ENCODE data around the gene GPC6.

GPC6 gene

GRCh38 chr13:94431987-94432386, 1205.4 kb downstream of the GPC6 start:
- Histone ChIP-seq H3K79me2 (ENCODE audit: insufficient read depth, low read length) (no peaks in the 10 kb centered on the region), H3K4me1 (ENCODE audit: insufficient read depth, low read length, severe bottlenecking) (no peaks in the 10 kb centered on the region), H3K4me2 (ENCODE audit: low read length) (no peak overlapping the region), H3F3A (ENCODE audit: insufficient read depth, low read length) (no peaks in the 10 kb centered on the region), H3K9me2 (ENCODE audit: low read depth, low read length) (no peaks in the 10 kb centered on the region), H3K9ac (ENCODE audit: low read length) (no peak overlapping the region), H3K9me3 (ENCODE audit: low read length) (no peaks in the 10 kb centered on the region), H3K4me3 (ENCODE audit: low read depth, low read length, poor library complexity, severe bottlenecking) (no peak overlapping the region), H4K20me1 (ENCODE audit: insufficient read depth, low read length) (no peaks in the 10 kb centered on the region), H3K27ac (ENCODE audit: low read depth, low read length, poor library complexity, severe bottlenecking) (no peak overlapping the region), H3K27me3 (ENCODE audit: insufficient read depth, low read length) (no peaks in the 10 kb centered on the region), H3K36me3 (ENCODE audit: insufficient read depth, low read length) (no peaks in the 10 kb centered on the region), H2AFZ (ENCODE audit: low read length) (no peak overlapping the region)
- no peak for TF ChIP-seq EZH2 (IDR thresholded peaks at IDR 0.05; ENCODE audit: borderline replicate concordance, low read length)
- TF ChIP-seq CTCF (IDR thresholded peaks at IDR 0.05; ENCODE audit: low read length), result no peak

GRCh38 chr13:94433055-94433961, 1206.7 kb downstream of the GPC6 start:
- Histone ChIP-seq H3K9ac (ENCODE audit: low read length) (no peak overlapping the region), H3K27me3 (ENCODE audit: insufficient read depth, low read length) (no peaks in the 10 kb centered on the region), H3K4me2 (ENCODE audit: low read length) (no peak overlapping the region)

GRCh38 chr13:94435604-94436226, 1209.1 kb downstream of the GPC6 start:
- Histone ChIP-seq H3K9me2 (ENCODE audit: low read depth, low read length) (no peaks in the 10 kb centered on the region), H4K20me1 (ENCODE audit: insufficient read depth, low read length) (no peaks in the 10 kb centered on the region), H3K79me2 (ENCODE audit: insufficient read depth, low read length) (no peaks in the 10 kb centered on the region), H3K4me3 (ENCODE audit: low read depth, low read length, poor library complexity, severe bottlenecking) (no peak overlapping the region), H3K27me3 (ENCODE audit: insufficient read depth, low read length) (no peaks in the 10 kb centered on the region), H3K4me1 (ENCODE audit: insufficient read depth, low read length, severe bottlenecking) (no peaks in the 10 kb centered on the region), H3K9ac (ENCODE audit: low read length) (no peak overlapping the region), H2AFZ (ENCODE audit: low read length) (no peak overlapping the region), H3K27ac (ENCODE audit: low read depth, low read length, poor library complexity, severe bottlenecking) (no peak overlapping the region), H3K9me3 (ENCODE audit: low read length) (no peaks in the 10 kb centered on the region), H3K4me2 (ENCODE audit: low read length) (no peak overlapping the region), H3F3A (ENCODE audit: insufficient read depth, low read length) (no peaks in the 10 kb centered on the region), H3K36me3 (ENCODE audit: insufficient read depth, low read length) (no peaks in the 10 kb centered on the region)
- TF ChIP-seq CTCF (IDR thresholded peaks at IDR 0.05; ENCODE audit: low read length), result peak; percentile 83
- no peak for TF ChIP-seq EZH2 (IDR thresholded peaks at IDR 0.05; ENCODE audit: borderline replicate concordance, low read length)

More at GRCh38 chr13:94433055-94433961, 1206.7 kb downstream of the GPC6 start:
- no peaks in the 10 kb centered on the region for H3K79me2 ChIP-seq (ENCODE audit: insufficient read depth, low read length)
- H3K27ac ChIP-seq (ENCODE audit: low read depth, low read length, poor library complexity, severe bottlenecking), result no peak overlapping the region
- H3F3A ChIP-seq (ENCODE audit: insufficient read depth, low read length), result no peaks in the 10 kb centered on the region
- no peaks in the 10 kb centered on the region for H3K4me1 ChIP-seq (ENCODE audit: insufficient read depth, low read length, severe bottlenecking)
- no peaks in the 10 kb centered on the region for H3K9me3 ChIP-seq (ENCODE audit: low read length)
- no peaks in the 10 kb centered on the region for H3K9me2 ChIP-seq (ENCODE audit: low read depth, low read length)
- H3K36me3 ChIP-seq (ENCODE audit: insufficient read depth, low read length), result no peaks in the 10 kb centered on the region
- no peaks in the 10 kb centered on the region for H4K20me1 ChIP-seq (ENCODE audit: insufficient read depth, low read length)
- TF ChIP-seq CTCF (IDR thresholded peaks at IDR 0.05; ENCODE audit: low read length) (no peak), EZH2 (IDR thresholded peaks at IDR 0.05; ENCODE audit: borderline replicate concordance, low read length) (no peak)
- H3K4me3 ChIP-seq (ENCODE audit: low read depth, low read length, poor library complexity, severe bottlenecking), result no peak overlapping the region
- H2AFZ ChIP-seq (ENCODE audit: low read length), result no peak overlapping the region

Measured in OCI-LY1 (cell line).